Measurements from ENCODE around the gene GAL3ST2.
A peak's percentile ranks its signal among the peaks of the same experiment; 100 is the strongest.
"Not testable (repeated sequence)": the region's sequence is repeated elsewhere in the genome, so short reads cannot be mapped to it uniquely, and the experiment has no call there.

Gene GAL3ST2

DNA sequence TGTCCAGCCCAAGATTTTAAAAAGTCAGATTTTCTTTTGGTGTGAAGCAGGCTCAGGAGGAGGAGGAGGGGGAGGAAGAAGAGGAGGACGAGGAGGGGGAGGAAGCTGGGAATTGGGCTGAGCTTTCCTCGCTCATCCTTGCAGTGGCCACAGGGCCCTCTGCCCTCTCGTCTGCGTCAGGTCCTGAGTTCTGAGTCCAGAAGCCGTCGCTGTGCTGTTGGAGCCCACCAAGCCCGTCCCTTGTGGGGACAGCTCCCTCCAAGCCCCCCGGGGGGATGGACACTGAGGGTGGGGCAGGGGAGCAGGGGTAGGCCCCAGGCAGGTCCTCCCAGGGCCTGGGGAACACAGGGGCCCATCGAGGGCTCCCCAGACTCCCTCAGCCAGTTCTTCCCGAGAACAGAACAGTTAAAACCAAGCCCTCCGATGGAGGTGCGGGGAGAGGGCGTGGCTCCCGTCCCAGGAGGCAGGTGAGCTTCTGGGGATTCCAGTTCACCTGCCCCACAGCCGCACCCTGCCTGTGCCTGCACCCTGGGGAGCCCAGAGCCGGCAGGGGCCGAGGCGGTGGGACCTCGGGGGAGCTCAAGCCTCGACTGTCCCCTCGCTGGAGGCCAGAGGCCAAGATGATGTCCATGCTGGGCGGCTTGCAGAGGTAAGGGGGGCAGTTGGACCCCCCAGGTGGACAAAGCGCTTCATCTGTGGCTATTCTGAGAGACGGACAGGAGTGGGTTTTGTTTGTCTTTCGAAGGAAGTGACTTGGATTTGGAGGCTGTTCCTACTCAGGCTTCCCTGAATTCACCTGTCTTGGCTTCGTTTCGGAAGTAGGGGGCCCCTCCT lies at the start of gene GAL3ST2:
Gene GAL3ST2, plus strand, starts transcription at position 487 of the 834 bp plus-strand sequence. Its CDS starts 134 bp downstream, at position 621.
- no peak for DNase-seq

DNA sequence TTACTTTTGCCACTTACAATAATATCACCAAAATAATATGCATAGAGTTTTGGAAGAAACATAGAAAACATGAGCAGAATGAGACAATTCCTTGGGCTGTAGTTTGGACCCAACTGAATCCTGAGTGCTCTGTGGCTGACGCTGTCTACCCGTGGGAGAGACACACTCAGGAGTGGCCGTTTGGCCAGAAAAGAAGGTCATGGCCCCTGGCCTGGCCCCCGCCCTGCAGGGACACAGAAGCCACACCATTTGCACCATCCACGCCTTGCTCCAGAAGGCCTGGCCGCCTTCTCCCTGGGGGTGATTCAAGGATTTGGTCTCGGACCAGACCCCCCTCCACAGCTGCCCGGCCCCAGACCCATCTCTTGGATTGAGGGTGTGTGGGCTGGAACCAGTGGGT lies 48.6 kb upstream of the GAL3ST2 start:
- no peak for DNase-seq

DNA sequence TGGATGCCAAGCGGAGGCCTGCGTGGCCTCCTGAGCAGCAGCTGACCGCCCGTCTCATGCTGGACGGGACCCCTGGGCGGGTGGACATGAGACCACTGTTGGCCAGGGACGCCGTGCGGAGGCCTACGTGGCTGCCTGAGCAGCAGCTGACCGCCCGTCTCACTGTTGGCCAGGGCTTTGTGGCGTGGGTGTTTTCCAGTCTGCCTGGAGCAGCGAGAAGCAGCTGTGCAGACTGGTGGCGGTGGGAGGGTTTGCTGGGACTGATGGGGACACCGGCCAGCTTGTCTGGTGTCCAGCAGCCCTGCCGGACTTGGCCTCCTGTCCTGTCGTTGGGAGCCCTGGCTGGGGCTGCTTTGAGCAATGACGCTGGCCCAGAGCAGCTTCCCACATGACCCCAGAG lies 48.0 kb upstream of the GAL3ST2 start:
- no peak for DNase-seq

DNA sequence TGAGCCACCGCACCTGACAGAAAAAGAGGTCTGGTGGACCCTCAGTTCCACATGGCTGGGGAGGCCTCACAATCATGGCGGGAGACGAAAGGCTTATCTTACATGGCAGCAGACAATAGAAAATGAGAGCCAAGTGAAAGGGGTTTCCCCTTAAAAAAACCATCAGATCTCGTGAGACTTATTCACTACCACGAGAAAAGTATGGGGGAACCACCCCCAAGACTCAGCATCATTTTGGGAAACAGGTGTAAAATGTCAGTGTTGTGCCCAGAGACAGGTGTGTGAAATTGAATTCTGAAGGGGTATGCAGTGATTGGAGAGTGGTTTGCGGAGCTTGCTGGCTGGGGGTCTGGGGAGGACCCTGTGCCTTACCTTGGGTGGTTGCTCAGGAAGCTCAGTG lies 46.8 kb upstream of the GAL3ST2 start:
- DNase-seq = no peak

DNA sequence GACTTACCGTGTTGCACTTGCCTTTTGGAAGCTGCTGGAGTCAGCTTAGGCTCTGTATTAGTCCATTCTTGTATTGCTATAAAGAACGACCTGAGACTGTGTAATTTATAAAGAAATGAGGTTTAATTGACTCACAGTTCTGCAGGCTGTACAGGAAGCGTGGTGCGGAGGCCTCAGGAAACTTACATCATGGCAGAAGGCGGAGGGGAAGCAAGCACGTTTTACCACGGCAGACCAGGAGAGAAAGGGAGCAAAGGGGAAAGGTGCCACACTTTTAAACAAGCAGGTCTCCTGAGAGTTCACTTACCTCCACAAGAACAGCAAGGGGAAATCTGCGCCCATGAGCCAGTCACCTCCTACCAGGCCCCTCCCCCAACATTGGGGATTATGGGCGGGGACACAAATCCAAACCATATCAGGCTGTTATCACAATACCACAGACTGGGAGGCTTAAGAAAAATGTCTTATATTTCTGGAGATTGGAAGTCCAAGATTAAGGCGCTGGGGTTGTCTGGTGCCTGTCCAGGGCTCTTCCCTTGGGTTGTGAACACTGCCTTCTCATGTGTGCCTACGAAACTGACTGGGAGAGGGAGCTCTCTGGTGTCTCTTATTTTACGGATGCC lies 45.8 kb upstream of the GAL3ST2 start:
- no peak for DNase-seq

DNA sequence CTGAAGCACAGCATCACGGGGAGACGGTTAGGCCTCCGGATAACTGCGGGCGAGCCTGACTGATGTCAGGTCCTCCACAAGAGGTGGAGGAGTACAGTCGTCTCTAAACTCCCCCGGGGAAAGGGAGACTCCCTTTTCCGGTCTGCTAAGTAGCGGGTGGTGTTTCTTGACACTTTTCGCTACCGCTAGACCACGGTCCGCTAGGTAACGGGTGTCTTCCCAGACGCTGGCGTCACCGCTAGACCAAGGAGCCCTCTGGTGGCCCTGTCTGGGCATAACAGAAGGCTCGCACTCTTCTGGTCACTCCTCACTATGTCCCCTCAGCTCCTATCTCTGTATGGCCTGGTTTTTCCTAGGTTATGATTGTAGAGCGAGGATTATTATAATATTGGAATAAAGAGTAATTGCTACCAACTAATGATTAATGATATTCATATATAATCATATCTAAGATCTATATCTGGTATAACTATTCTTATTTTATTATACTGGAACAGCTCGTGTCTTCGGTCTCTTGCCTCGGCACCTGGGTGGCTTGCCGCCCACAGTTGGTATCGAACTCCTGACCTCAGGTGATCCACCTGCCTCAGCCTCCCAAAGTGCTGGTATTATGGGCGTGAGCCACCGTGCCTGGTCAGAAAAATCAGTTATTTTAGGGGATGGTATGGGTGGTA lies 44.0 kb upstream of the GAL3ST2 start:
- not testable (repeated sequence) for DNase-seq

DNA sequence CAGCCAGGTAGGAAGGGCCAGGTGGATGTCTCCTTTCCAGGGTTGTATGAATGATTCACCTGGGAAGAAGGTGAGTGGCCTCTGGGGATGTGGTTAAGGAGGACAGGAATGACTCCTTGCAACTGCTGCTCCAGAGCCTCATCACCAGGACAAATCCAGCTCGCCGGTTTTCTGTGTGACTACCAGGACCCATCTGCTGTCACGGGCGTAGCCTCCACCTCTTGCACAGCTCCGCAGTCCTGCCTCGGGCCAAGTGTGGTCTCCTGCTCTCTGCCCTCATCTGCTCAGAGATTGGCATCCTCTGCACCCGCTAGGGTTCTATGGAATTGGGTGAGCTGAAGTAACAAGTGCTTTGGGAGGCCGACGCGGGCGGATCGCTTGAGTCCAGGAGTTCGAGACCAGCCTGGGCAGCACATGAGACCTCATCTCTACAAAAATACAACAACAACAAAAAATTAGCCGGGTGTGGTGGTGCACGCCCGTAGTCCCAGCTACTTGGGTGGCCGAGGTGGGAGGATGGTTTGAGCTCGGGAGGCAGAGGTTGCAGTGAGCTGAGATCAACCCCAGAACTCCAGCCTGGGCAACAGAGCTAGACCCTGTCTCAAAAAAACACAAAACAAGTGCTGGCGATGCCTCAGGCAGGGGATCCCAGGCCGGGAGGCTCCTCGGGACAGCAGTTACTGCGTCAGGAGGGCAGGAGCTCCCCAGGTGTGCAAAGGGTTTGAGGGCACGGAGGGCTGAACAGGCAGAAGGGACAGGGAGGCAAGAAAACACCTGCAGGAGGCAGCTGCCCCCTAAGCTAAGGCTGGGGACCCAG lies 43.0 kb upstream of the GAL3ST2 start:
- DNase-seq = no peak

DNA sequence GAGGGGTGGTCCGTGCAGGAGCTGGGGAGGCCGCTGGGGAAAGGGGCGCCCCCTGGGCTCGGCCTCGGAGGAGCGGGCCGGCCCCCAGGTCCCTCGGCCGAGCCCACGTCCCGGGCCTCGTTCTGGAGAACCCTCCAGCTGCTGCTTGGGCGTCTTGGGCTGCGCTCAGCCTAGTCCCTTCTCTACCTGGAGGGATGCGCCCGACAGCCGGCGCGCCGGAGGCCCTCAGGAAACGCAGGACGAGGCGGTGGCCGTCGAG lies 42.5 kb upstream of the GAL3ST2 start:
- DNase-seq = no peak

DNA sequence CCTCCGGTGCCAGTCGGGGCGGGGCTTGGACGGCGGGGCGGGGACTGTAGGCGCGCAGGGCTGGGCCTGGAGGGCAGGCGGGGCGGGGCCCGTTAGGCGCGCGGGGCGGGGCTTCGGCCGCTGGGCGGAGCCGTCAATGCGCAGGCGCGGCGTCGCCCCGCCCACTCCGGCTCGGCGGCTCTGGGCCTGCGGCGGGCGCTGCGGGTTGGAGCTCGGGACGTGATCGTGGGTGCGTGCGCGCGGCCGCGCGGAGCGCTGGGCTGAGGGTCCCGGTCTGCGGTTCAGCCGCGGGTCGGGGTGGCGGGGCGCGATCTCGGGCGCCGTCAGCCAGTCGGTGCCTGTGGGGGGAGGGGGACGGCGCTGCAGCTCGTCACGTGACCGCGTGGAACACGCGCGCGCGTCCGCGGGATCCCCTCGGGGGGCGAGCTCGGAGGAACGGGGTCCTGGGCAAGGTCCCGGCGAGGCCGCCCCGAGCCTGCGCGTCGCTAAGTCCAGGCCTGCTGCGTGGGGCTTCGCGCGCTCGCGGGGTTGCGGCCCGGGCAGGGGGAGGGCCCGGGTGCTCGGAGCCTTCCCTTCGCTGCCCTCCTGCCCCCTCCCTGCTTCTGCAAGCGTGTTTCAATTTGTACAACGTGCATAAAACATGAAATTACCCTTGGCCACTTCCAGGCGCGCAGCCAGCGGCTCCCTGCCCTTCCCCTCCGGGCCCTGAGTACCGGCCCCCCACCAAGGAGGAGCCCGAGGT lies 42.0 kb upstream of the GAL3ST2 start, which contains the start of gene D2HGDH:
Gene D2HGDH, plus strand, starts transcription at position 164 of the 742 bp plus-strand sequence. CDS start 595 bp downstream, outside the sequence.
- DNase-seq = peak; percentile 25

DNA sequence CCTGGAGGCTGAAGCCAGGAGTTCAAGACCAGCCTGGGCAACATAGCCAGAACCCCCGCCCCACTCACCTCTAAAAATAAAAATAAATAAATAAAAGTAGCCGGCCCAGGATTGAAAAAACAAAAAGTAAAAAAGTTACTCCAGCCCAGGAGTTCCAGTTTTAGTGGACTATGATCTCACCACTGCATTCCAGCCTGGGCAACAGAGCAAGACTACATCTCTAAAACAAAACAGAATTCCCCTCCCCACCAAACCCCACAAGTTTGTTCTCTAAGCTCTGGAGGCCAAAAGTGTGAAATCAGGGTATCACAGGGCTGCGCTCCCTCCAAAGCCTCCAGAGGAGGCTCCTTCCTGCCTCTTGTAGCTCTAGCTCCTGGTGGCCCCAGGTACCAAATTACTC lies 40.5 kb upstream of the GAL3ST2 start:
- DNase-seq = no peak

DNA sequence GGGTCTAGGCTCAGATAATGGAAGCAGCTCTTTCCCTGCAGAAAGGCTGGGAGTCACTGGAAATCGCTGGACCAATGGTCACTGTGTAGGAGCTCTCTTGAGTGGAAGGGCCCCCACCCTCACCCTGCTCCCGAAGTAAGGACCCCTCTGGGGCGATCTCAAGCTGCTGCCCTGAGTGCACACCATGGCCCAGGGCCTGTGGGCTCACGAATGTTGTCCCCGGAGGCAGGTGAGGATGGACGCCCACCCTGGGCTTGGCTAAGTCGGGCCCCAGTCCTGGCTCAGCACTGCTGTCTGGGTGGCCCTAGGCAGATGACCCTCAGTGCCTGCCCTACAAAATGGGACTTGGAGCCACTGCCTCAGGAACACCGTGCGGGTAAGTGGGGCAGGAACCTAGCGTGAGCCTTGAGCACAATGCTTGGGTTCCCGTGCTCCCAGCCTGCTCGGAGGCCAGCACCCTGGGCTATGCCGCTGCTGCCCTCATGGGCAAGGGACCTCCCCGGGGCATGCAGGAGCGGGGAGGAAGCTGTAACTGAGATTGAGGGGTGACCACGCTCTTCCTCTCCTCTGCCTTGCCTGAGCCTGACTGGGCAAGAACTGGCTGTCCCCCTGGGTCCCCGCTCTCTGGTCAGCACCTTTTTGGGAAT lies 38.5 kb upstream of the GAL3ST2 start:
- no peak for DNase-seq

DNA sequence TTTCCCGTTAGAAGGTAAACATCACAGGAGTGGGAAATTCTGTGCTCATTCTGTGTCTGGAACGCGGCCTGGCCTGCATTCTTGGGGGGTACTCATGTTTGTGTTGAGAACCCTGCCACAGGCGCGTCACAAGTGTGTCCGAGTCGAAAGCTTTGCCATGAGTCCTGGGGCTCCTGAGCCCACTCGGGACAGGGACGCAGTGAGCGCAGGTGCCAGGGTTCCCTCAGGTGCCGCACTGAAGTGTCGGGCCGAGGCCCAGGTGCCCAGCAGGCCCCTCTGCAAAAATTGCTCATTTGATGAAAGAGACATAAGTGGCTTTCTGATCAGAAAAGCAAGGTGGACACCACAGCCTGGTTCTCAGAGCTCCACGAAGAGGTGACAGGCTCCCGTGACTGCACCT lies 37.4 kb upstream of the GAL3ST2 start:
- DNase-seq = no peak

DNA sequence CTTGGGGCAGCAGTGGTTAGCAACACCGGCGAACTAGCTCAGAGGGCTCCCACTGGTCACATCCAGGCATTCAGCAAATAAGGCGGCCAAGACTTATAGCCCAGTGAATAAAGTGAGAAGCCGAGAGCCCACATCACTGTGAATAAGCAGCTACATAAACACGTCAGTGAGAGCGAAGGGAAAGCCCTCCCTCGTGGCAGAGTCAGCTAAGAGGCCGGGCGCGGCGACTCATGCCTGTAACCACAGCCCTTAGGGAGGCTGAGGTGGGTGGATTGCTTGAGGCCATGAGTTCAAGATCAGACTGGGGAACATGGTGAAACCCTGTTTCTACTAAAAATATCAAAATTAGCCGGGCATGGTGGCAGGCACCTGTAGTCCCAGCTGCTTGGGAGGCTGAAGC lies 37.0 kb upstream of the GAL3ST2 start:
- DNase-seq = no peak

DNA sequence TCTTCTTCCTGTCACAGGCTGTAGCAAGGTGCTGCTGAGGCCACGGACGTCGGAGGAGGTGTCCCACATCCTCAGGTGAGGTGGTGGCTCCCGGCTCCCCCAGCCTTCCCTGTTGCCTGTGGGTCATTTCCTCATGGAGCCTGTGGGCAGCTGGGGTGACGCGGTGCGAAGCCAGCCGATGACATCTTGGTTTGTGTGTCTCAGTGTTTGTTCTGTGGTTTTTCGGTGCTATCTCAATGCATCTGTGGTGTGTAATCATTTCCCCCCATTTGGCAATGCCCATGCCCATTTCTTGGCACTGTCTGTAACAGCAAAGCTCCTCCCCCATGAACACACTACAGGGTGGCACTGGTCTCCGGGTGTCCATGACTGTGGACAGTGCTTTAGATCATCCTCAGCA lies 35.6 kb upstream of the GAL3ST2 start:
- DNase-seq = peak; percentile 81

DNA sequence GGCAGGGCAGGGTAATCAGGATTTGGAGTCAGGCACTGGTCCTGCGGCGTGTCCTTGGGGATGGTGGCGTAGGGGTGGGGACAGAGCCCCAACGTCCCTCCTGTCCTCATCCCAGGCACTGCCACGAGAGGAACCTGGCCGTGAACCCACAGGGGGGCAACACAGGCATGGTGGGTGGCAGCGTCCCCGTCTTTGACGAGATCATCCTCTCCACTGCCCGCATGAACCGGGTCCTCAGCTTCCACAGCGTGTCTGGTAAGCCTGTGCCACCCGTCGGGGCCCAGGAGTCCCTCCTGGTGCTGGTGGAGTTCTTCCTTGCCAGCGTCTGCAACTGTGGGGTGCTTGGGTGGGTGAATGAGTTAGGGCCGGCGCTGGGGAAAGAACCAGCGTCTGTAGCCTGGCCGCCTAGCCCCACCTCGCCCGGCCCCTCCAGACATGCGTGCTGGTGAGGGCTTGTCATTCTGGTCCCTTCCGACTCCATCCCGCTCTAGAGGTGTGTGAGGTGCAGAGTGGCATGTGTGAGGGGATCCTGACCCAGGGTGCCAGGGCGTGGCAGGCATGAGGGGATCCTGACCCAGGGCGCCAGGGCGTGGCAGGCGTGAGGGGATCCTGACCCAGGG lies 34.2 kb upstream of the GAL3ST2 start:
- DNase-seq = no peak

DNA sequence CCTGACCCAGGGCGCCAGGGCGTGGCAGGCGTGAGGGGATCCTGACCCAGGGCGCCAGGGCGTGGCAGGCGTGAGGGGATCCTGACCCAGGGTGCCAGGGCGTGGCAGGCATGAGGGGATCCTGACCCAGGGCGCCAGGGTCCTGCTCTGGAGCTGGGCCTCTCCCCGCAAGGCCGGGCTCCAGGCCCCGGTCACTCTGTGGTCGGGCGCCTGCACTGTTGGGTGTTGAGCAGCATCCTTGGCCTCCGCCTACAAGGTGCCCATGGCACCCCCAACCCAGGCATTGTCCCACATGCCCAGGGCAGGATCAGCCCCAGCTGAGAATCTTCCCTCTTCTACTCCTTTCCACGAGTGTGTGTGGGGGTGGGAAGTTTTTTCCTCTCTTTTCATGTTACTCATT lies 33.6 kb upstream of the GAL3ST2 start:
- DNase-seq = not testable (repeated sequence)

DNA sequence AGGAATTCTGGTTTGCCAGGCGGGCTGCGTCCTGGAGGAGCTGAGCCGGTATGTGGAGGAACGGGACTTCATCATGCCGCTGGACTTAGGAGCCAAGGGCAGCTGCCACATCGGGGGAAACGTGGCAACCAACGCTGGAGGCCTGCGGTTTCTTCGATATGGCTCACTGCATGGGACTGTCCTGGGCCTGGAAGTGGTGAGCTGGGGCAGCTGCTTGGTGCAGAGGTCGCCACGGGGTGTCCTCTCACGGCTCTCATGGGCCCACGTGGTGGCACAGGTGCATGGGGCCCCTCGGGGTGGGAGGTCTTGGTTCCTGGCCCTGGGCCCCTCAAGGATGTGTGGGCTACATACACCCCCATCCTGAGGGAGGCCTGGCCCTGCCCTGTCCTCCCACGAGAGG lies 33.0 kb upstream of the GAL3ST2 start:
- DNase-seq = no peak

DNA sequence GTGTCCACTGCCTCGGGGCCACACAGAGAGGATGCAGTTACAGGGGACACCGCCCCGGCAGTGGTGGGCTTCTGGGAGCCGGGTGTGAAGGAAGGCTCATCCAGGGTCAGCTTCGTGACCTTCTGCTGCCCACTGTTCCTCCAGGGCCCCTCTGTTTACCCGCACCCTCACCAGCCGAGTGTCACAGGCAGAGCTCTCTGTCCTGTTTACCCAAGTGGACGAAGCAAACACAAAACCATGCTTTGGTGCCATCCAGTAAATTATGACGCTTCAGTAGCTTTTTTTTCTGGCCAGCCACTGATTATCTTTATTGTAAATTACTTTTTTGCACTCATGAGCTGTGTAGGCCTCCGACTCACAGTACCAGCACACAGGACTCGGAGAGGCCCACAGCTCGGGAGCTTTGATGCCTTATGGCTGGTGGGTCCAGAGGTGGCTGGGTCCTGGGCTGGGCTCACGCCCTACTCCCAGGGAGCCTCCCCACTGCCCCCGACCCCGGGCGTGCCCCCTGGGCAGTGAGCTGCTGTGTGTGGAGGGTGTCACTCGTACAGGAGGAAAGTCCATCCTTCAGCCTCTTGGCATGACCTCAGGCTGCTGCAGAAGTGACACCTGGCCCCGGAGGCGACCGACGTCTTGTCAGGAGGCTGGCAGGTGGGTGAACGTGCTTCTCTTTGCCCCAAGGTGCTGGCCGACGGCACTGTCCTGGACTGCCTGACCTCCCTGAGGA lies 32.4 kb upstream of the GAL3ST2 start:
- DNase-seq = no peak

DNA sequence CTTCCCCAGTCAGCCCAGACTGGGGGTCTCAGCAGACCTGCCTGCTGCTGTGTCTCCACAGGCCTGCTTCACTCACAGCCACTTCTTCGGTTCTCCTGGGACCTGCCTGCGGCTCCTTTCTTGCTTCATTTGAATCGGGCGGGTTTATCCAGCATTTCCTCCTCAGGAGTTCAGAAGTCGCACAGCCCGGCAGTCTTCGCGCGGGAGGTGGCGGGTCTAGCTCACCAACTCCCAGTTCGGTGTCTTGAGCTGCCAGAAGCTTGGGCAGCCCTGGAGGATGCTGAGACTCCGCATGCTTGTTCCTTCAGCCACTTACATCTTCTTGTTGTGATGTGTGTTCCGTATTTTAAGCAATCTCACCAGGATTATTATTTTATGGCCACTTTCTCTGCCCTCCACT lies 31.3 kb upstream of the GAL3ST2 start:
- no peak for DNase-seq

DNA sequence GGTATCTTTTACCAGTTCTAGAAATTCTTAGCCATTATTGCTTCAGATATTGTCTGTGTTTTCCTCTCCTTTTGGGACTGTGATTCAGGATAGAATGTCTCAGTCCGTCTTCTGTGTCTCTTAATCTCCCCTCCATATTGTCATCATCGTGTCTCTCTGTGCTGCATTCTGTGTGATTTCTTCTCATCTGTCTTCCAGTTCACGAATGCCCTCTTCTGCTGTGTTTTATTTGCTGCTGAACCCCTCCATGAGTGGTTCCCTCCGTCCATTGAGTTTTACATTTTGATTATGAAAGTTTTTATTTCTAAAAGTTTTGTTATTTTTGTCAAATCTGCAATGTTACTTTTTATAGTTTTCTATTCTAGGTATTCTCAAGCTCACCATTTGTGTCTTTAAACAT lies 30.5 kb upstream of the GAL3ST2 start:
- DNase-seq = no peak
